Osteocyte (in vitro differentiated cells): ENCODE data around the gene CDK9. TPM values are rescaled to one million over a fixed set of nuclear protein-coding genes. Genes with fewer than 3 reads are reported as not detected.
"Not testable (repeated sequence)": the region's sequence is repeated elsewhere in the genome, so short reads cannot be mapped to it uniquely, and the experiment has no call there.

ENCODE experiments used
- DNase-seq: peaks from one replicate; pipeline ENCODE4 v3.0.0; 2021; ENCODE audit warnings: mixed read lengths; ENCODE audit not compliant: unreplicated experiment; ENCODE audit errors: extremely low spot score
- H3K27ac Mint-ChIP-seq: one replicate; pipeline ENCODE4 v1.8.0; 2021; ENCODE audit warnings: mild to moderate bottlenecking, mixed read lengths; ENCODE audit not compliant: unreplicated experiment
- H3K27me3 Mint-ChIP-seq: one replicate; pipeline ENCODE4 v1.8.0; 2021; ENCODE audit warnings: mixed read lengths; ENCODE audit not compliant: unreplicated experiment
- H3K36me3 Mint-ChIP-seq: one replicate; pipeline ENCODE4 v1.8.0; 2021; ENCODE audit warnings: mixed read lengths; ENCODE audit not compliant: unreplicated experiment
- H3K4me1 Mint-ChIP-seq: one replicate; pipeline ENCODE4 v1.8.0; 2021; ENCODE audit warnings: mixed read lengths; ENCODE audit not compliant: unreplicated experiment
- H3K4me3 Mint-ChIP-seq: one replicate; pipeline ENCODE4 v1.8.0; 2021; ENCODE audit warnings: mild to moderate bottlenecking, moderate library complexity, mixed read lengths; ENCODE audit not compliant: unreplicated experiment
- H3K9me3 Mint-ChIP-seq: one replicate; pipeline ENCODE4 v1.8.0; 2021; ENCODE audit warnings: mixed read lengths; ENCODE audit not compliant: unreplicated experiment
- total RNA-seq: library from RNA; stranded (reverse); gene quantifications from 2 replicates; pipeline ENCODE4 v1.2.1, GENCODE V29; 2021
- TF ChIP-seq, protein P1 (sequence below): fragments of 200-600 bp; sonication (generic); IDR thresholded peaks from 2 replicates; pipeline ENCODE4 v1.5.0; 2021; ENCODE audit warnings: antibody characterized with exemption, mild to moderate bottlenecking, moderate library complexity

The CDK9 gene
- total RNA-seq, 1 donor from 2014 or later: 78.5 TPM

- no peaks in the 10 kb centered on the region for H3K9me3 Mint-ChIP-seq
- H3K27me3 Mint-ChIP-seq: no peaks in the 10 kb centered on the region
- DNase-seq: no peak
- peaks cover 15% of the 10 kb centered on the region for H3K4me1 Mint-ChIP-seq
- H3K36me3 Mint-ChIP-seq: no peaks in the 10 kb centered on the region
- peak overlapping the region; percentile 27 for H3K27ac Mint-ChIP-seq
- TF ChIP-seq, protein P1, sequence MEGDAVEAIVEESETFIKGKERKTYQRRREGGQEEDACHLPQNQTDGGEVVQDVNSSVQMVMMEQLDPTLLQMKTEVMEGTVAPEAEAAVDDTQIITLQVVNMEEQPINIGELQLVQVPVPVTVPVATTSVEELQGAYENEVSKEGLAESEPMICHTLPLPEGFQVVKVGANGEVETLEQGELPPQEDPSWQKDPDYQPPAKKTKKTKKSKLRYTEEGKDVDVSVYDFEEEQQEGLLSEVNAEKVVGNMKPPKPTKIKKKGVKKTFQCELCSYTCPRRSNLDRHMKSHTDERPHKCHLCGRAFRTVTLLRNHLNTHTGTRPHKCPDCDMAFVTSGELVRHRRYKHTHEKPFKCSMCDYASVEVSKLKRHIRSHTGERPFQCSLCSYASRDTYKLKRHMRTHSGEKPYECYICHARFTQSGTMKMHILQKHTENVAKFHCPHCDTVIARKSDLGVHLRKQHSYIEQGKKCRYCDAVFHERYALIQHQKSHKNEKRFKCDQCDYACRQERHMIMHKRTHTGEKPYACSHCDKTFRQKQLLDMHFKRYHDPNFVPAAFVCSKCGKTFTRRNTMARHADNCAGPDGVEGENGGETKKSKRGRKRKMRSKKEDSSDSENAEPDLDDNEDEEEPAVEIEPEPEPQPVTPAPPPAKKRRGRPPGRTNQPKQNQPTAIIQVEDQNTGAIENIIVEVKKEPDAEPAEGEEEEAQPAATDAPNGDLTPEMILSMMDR: no peak
- no peak overlapping the region for H3K4me3 Mint-ChIP-seq
These were observed 6.5 kb upstream of the CDK9 start for GRCh38 chr9:127779136-127779981.

- H3K36me3 Mint-ChIP-seq: no peaks in the 10 kb centered on the region
- no peak overlapping the region for H3K27ac Mint-ChIP-seq
- TF ChIP-seq, protein P1: no peak
- no peaks in the 10 kb centered on the region for H3K27me3 Mint-ChIP-seq
- H3K9me3 Mint-ChIP-seq: no peaks in the 10 kb centered on the region
- no peak overlapping the region for H3K4me3 Mint-ChIP-seq
- peaks cover 17% of the 10 kb centered on the region for H3K4me1 Mint-ChIP-seq
- no peak for DNase-seq
These were observed 5.5 kb upstream of the CDK9 start for GRCh38 chr9:127780126-127780885.

- not testable (repeated sequence) for H3K4me3 Mint-ChIP-seq, H3K27ac Mint-ChIP-seq, H3K36me3 Mint-ChIP-seq, H3K27me3 Mint-ChIP-seq, H3K9me3 Mint-ChIP-seq, DNase-seq
- peaks cover 17% of the 10 kb centered on the region for H3K4me1 Mint-ChIP-seq
These were observed 4.9 kb upstream of the CDK9 start for GRCh38 chr9:127780909-127781308.

DNA sequence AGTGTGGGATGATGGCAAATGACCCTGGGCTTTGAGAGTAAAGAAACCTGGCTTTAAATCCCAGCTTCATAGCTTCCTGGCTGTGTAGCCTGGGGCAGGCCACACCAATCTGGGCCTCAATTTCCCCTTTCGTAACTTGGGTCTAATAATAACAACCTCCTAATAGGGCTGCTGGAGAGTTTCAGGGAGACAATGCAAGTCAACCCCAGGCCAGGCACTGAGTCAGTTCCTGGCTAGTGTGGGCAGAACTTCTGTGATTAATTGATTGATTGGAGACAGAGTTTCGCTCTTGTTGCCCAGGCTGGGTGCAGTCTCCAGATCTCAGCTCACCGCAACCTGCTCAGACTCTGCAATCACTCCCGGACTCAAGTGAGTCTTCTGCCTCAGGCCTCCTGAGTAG is 4.0 kb upstream of the CDK9 start:
- TF ChIP-seq, protein P1: no peak
- no peak for DNase-seq
- H3K27ac Mint-ChIP-seq: no peak overlapping the region
- H3K4me3 Mint-ChIP-seq: no peak overlapping the region
- H3K9me3 Mint-ChIP-seq: no peaks in the 10 kb centered on the region
- peaks cover 20% of the 10 kb centered on the region for H3K4me1 Mint-ChIP-seq
- no peaks in the 10 kb centered on the region for H3K27me3 Mint-ChIP-seq
- H3K36me3 Mint-ChIP-seq: no peaks in the 10 kb centered on the region

DNA sequence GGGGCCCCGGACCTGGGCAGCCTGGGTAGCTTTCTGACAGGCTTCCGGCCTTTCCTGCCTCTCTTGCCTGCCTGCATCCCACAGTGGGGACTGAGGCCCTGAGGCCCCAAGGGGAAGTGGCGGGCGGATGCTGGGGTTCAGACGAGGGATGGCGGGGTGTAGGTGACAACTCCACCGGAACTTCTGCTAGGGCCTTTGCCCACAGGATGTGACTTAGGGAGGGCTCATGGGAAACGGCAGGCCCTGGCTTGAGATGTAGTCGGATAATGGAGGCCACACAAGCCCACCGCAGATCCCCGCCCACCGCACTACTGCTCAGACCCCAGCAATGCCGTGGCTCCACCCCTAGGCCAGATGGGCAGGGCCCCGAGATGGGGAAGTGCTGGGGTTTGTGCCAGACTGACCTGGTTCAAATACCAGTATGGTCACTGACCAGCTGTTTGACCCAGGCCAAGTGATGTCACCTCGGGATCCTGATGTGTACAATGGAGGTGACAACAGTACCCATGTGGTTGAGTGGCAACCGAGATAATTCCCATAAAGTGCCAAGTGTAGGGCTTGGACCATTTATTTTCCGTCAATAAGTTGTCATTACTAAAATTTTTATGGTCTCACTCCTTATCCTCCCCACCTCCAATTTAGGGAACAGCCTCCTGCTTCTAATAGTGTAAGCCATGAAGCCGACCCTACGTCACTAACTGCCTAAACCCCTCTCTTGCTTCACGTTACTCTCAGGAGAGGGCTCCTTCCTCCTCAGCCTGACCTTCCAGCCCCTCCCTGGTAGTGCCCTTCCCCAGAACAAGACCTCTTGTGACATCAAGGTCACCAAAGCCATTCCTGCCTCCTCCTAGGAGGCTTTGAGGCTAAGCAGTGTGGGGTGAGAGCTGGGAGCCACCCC is 2.5 kb upstream of the CDK9 start:
- H3K4me3 Mint-ChIP-seq: no peak overlapping the region
- TF ChIP-seq, protein P1: no peak
- H3K9me3 Mint-ChIP-seq: no peaks in the 10 kb centered on the region
- peaks cover 7% of the 10 kb centered on the region for H3K36me3 Mint-ChIP-seq
- H3K27ac Mint-ChIP-seq: no peak overlapping the region
- DNase-seq: no peak
- H3K4me1 Mint-ChIP-seq: peaks cover 24% of the 10 kb centered on the region
- no peaks in the 10 kb centered on the region for H3K27me3 Mint-ChIP-seq
